BE2C (cell line): ENCODE data around the gene SEPHS2.
A peak's percentile ranks its signal among the peaks of the same experiment; 100 is the strongest.

Source experiments
- DNase-seq: peaks from one replicate; pipeline ENCODE4 v3.0.0-alpha.2; 2020
- H3K27me3 ChIP-seq: fragments of 250-450 bp; sonication (Bioruptor Pico); 2 replicates; pipeline ENCODE4 v1.5.1; 2020; ENCODE audit warnings: mild to moderate bottlenecking
- H3K36me3 ChIP-seq: fragments of 250-450 bp; sonication (Bioruptor Pico); 2 replicates; pipeline ENCODE4 v1.5.1; 2020; ENCODE audit warnings: mild to moderate bottlenecking
- H3K4me1 ChIP-seq: fragments of 250-450 bp; sonication (Bioruptor Pico); 2 replicates; pipeline ENCODE4 v1.5.1; 2020
- H3K4me3 ChIP-seq: 2 replicates; pipeline ENCODE4 v1.5.1; 2011; ENCODE audit warnings: low read depth, low read length
- H3K9me3 ChIP-seq: fragments of 250-450 bp; sonication (Bioruptor Pico); 2 replicates; pipeline ENCODE4 v1.5.1; 2020
- CTCF ChIP-seq: IDR thresholded peaks from 2 replicates; pipeline ENCODE4 v1.5.1; 2012; ENCODE audit warnings: mild to moderate bottlenecking, low read depth, low read length

SEPHS2 gene

GRCh38 chr16:30394592-30395154 lies 51.0 kb downstream of the SEPHS2 start:
- no peak for TF ChIP-seq CTCF
- peak overlapping the region; percentile 90 for H3K4me3 ChIP-seq
- peaks cover 12% of the 10 kb centered on the region for H3K4me1 ChIP-seq
- H3K9me3 ChIP-seq: no peaks in the 10 kb centered on the region
- DNase-seq: no peak
- H3K36me3 ChIP-seq: peaks cover 25% of the 10 kb centered on the region
- no peaks in the 10 kb centered on the region for H3K27me3 ChIP-seq
